RCC 7860 (cell line): ENCODE results near the gene LIPC.
A peak's percentile ranks its signal among the peaks of the same experiment; 100 is the strongest.

Experiments
- DNase-seq: peaks from one replicate; pipeline ENCODE4 v3.0.0-alpha.2; 2015; ENCODE audit warnings: low spot score
- FAIRE-seq: peaks from 2 replicates; lab custom pipeline; 2012; peaks lifted over from hg19 to GRCh38; lab: Jason Lieb, UNC

The LIPC gene

GRCh38 chr15:58490888-58491473 is 59.2 kb downstream of the LIPC start:
- FAIRE-seq (no peak), DNase-seq (no peak)

GRCh38 chr15:58491499-58492202 is 59.9 kb downstream of the LIPC start:
- no peak for FAIRE-seq
- DNase-seq, result no peak

- DNase-seq (peak; percentile 10), FAIRE-seq (no peak)
Observed at GRCh38 chr15:58492661-58493397, 61.0 kb downstream of the LIPC start.

- no peak for FAIRE-seq
Observed at GRCh38 chr15:58494567-58494966, 62.8 kb downstream of the LIPC start.

GRCh38 chr15:58495891-58496408 is 64.2 kb downstream of the LIPC start:
- DNase-seq (no peak), FAIRE-seq (no peak)

More at GRCh38 chr15:58494567-58494966, 62.8 kb downstream of the LIPC start:
- DNase-seq, result no peak

GRCh38 chr15:58497046-58497785 is 65.4 kb downstream of the LIPC start:
- DNase-seq, result no peak
- no peak for FAIRE-seq

GRCh38 chr15:58498821-58499580 is 67.2 kb downstream of the LIPC start:
- peak; percentile 46 for FAIRE-seq

GRCh38 chr15:58501006-58501405 is 69.2 kb downstream of the LIPC start:
- FAIRE-seq (no peak), DNase-seq (no peak)

More at GRCh38 chr15:58498821-58499580, 67.2 kb downstream of the LIPC start:
- DNase-seq, result peak; percentile 71

GRCh38 chr15:58501636-58502188 is 69.9 kb downstream of the LIPC start:
- FAIRE-seq, result no peak
- DNase-seq, result no peak

GRCh38 chr15:58503139-58504027 is 71.6 kb downstream of the LIPC start:
- no peak for FAIRE-seq
- DNase-seq, result no peak

GRCh38 chr15:58504674-58505234 is 73.0 kb downstream of the LIPC start:
- FAIRE-seq, result no peak
- no peak for DNase-seq

- no peak for FAIRE-seq
Observed at GRCh38 chr15:58505581-58505980, 73.8 kb downstream of the LIPC start.

GRCh38 chr15:58506064-58506490 is 74.3 kb downstream of the LIPC start:
- DNase-seq (no peak), FAIRE-seq (no peak)

More at GRCh38 chr15:58505581-58505980, 73.8 kb downstream of the LIPC start:
- no peak for DNase-seq

GRCh38 chr15:58506783-58507668 is 75.2 kb downstream of the LIPC start:
- DNase-seq, result no peak
- no peak for FAIRE-seq

GRCh38 chr15:58509556-58509955 is 77.8 kb downstream of the LIPC start:
- FAIRE-seq (no peak), DNase-seq (no peak)

- DNase-seq (no peak), FAIRE-seq (no peak)
Observed at GRCh38 chr15:58510715-58511598, 79.2 kb downstream of the LIPC start.

GRCh38 chr15:58511599-58511987 is 79.8 kb downstream of the LIPC start:
- DNase-seq (no peak), FAIRE-seq (no peak)
